RWPE2 (cell line): ENCODE data around the gene PLEKHN1.

ENCODE experiments used
- ATAC-seq: fragments of 200-7000 bp; cut with Tn5 transposase; 3 replicates; pipeline ENCODE4 v1.9.1; 2021; ENCODE audit warnings: low read depth
- DNase-seq: peaks from one replicate; pipeline ENCODE4 v3.0.0-alpha.2; 2020; ENCODE audit warnings: low spot score
- H3K27ac ChIP-seq: fragments of 450-650 bp; 2 replicates; pipeline ENCODE4 v1.5.1; 2017; ENCODE audit warnings: mild to moderate bottlenecking; ENCODE audit not compliant: poor library complexity, severe bottlenecking
- H3K27me3 ChIP-seq: fragments of 250-450 bp; sonication (Bioruptor Pico); 2 replicates; pipeline ENCODE4 v1.5.1; 2021; ENCODE audit warnings: mild to moderate bottlenecking, moderate library complexity; ENCODE audit not compliant: insufficient read depth, poor library complexity, severe bottlenecking
- H3K36me3 ChIP-seq: fragments of 250-450 bp; sonication (Bioruptor Pico); 2 replicates; pipeline ENCODE4 v1.5.1; 2020; ENCODE audit warnings: low read depth, mild to moderate bottlenecking, moderate library complexity
- H3K4me1 ChIP-seq: fragments of 250-450 bp; sonication (Bioruptor Pico); 2 replicates; pipeline ENCODE4 v1.5.1; 2021; ENCODE audit warnings: mild to moderate bottlenecking, moderate library complexity; ENCODE audit not compliant: insufficient read depth, poor library complexity, severe bottlenecking
- H3K4me3 ChIP-seq: fragments of 250-450 bp; sonication (Bioruptor Pico); 2 replicates; pipeline ENCODE4 v1.5.1; 2021; ENCODE audit warnings: mild to moderate bottlenecking, moderate library complexity; ENCODE audit not compliant: severe bottlenecking
- H3K9me3 ChIP-seq: fragments of 250-450 bp; sonication (Bioruptor Pico); 2 replicates; pipeline ENCODE4 v1.5.1; 2021; ENCODE audit warnings: mild to moderate bottlenecking, moderate library complexity; ENCODE audit not compliant: severe bottlenecking
- CTCF ChIP-seq: fragments of 450-650 bp; IDR thresholded peaks from one replicate; pipeline ENCODE4 v1.5.1; 2017; ENCODE audit warnings: mild to moderate bottlenecking, moderate library complexity; ENCODE audit not compliant: poor library complexity, severe bottlenecking

The PLEKHN1 gene

GRCh38 chr1:937521-937920 is 28.8 kb upstream of the PLEKHN1 start:
- peaks cover 3% of the 10 kb centered on the region for H3K9me3 ChIP-seq
- peaks cover 63% of the 10 kb centered on the region for H3K27me3 ChIP-seq

DNA sequence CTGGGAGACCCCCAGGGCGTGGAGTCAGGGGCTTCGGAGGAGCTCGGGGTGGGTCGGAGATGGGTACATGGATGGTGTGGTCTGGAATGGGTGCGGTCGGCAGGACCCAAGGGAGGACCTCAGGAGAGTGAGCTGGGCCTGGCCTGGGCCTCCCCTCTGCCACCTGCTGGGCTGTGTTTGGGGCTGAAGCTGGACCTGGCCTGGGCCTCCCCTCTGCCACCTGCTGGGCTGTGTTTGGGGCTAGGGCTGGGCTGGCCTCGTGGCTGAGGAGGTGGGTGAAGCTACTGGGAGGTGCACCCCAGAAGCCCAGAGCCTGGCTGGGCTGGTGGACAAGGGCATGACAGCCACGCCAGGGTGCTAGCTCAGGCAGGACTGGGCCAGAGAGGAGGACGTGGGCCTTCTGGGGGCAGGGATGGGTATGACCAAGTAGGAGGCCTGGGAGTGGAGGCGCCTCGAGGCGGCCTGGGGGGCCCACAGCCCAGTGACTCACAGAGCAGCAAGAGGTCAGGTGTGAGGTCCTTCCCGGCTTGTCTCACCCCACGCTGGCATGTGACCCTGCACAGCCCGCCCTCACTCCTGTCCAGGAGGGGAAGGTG is 28.1 kb upstream of the PLEKHN1 start:
- H3K27ac ChIP-seq = no peak overlapping the region
- ATAC-seq = peak; percentile 72
- H3K4me3 ChIP-seq = no peak overlapping the region
- peak; percentile 66 for TF ChIP-seq CTCF
- peaks cover 62% of the 10 kb centered on the region for H3K27me3 ChIP-seq
- no peak for DNase-seq
- H3K4me1 ChIP-seq = no peaks in the 10 kb centered on the region
- H3K36me3 ChIP-seq = no peaks in the 10 kb centered on the region
- H3K9me3 ChIP-seq = peaks cover 3% of the 10 kb centered on the region

More at GRCh38 chr1:937521-937920, 28.8 kb upstream of the PLEKHN1 start:
- ATAC-seq = no peak
- DNase-seq = no peak
- Histone ChIP-seq H3K27ac (no peak overlapping the region), H3K36me3 (no peaks in the 10 kb centered on the region), H3K4me1 (no peaks in the 10 kb centered on the region), H3K4me3 (no peak overlapping the region)
- no peak for TF ChIP-seq CTCF

GRCh38 chr1:938711-939489 is 27.4 kb upstream of the PLEKHN1 start:
- H3K36me3 ChIP-seq = no peaks in the 10 kb centered on the region
- H3K4me3 ChIP-seq = no peak overlapping the region
- no peaks in the 10 kb centered on the region for H3K4me1 ChIP-seq
- peaks cover 3% of the 10 kb centered on the region for H3K9me3 ChIP-seq
- peaks cover 57% of the 10 kb centered on the region for H3K27me3 ChIP-seq
- TF ChIP-seq CTCF = no peak
- ATAC-seq = no peak
- no peak for DNase-seq
- no peak overlapping the region for H3K27ac ChIP-seq

DNA sequence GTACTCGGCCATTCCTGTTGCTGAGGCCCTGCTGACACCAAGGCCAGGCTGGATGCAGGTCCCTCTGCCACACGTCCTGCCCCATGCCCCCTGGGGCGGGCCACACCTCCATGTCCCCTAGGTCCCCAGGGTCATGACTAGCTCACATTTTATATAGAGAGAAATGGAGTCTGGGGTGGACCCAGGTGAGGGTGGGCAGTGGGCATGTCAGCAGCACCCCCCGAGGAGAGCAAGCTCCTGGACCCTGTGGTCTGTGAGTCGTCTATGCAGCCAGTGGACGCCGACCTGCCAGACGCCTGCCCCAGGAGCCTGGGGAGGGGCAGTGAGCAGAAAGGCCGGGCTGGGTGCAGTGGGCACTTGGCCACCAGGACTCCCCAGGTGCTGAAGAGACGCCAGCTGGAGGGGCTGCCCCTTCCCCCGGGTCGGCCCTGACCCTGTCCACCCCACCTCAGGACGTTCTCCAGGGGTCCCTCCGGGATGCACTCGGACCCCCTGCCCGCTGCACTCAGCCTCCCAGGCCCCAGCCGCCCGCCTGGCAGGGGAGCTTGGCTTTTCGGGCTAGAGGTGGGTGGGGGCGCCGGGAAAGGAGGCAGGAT is 26.7 kb upstream of the PLEKHN1 start:
- Histone ChIP-seq H3K9me3 (peaks cover 3% of the 10 kb centered on the region), H3K4me1 (no peaks in the 10 kb centered on the region), H3K4me3 (no peak overlapping the region), H3K27ac (no peak overlapping the region), H3K27me3 (peaks cover 57% of the 10 kb centered on the region), H3K36me3 (peaks cover under 1% of the 10 kb centered on the region; the same call in 1 of the 2 replicates)
- ATAC-seq = no peak
- DNase-seq = no peak
- TF ChIP-seq CTCF = no peak
